HG03108 (cell line): ENCODE measurements around the gene C2CD4D.

Experiments used
- ATAC-seq: cut with Tn5 transposase; IDR thresholded peaks from one replicate; pipeline ENCODE4 v1.9.1; 2021; ENCODE audit warnings: moderate library complexity; ENCODE audit not compliant: unreplicated experiment

The C2CD4D gene

GRCh38 chr1:151815716-151816327 lies 23.8 kb downstream of the C2CD4D start:
- no peak for ATAC-seq

- no peak for ATAC-seq
Measured at GRCh38 chr1:151814971-151815545, 24.6 kb downstream of the C2CD4D start.

GRCh38 chr1:151814426-151814825 lies 25.2 kb downstream of the C2CD4D start:
- ATAC-seq: no peak

GRCh38 chr1:151813271-151813977 lies 26.2 kb downstream of the C2CD4D start:
- no peak for ATAC-seq

GRCh38 chr1:151811181-151811580 lies 28.4 kb downstream of the C2CD4D start:
- ATAC-seq: no peak

GRCh38 chr1:151809985-151810556 lies 29.5 kb downstream of the C2CD4D start:
- no peak for ATAC-seq

- ATAC-seq: no peak
Measured at GRCh38 chr1:151809290-151809984, 30.2 kb downstream of the C2CD4D start.

GRCh38 chr1:151807766-151808165 lies 31.9 kb downstream of the C2CD4D start:
- ATAC-seq: no peak

GRCh38 chr1:151807131-151807530 lies 32.5 kb downstream of the C2CD4D start:
- ATAC-seq: no peak

GRCh38 chr1:151806170-151806569 lies 33.5 kb downstream of the C2CD4D start:
- ATAC-seq: no peak

- ATAC-seq: no peak
Measured at GRCh38 chr1:151805066-151805820, 34.4 kb downstream of the C2CD4D start, which contains the start of gene LINGO4. Gene LINGO4 (minus strand): TSS chr1:151805419. CDS start chr1:151802704, 2,715 bp downstream.

- ATAC-seq: no peak
Measured at GRCh38 chr1:151803915-151804314, 35.7 kb downstream of the C2CD4D start.

GRCh38 chr1:151803164-151803563 lies 36.5 kb downstream of the C2CD4D start:
- no peak for ATAC-seq

GRCh38 chr1:151802372-151802771 lies 37.2 kb downstream of the C2CD4D start:
- no peak for ATAC-seq

- no peak for ATAC-seq
Measured at GRCh38 chr1:151801846-151802245, 37.8 kb downstream of the C2CD4D start.

GRCh38 chr1:151801310-151801820 lies 38.3 kb downstream of the C2CD4D start:
- ATAC-seq: no peak

- no peak for ATAC-seq
Measured at GRCh38 chr1:151800830-151801229, 38.8 kb downstream of the C2CD4D start.

GRCh38 chr1:151799179-151800022 lies 40.2 kb downstream of the C2CD4D start:
- ATAC-seq: no peak

GRCh38 chr1:151798571-151798970 lies 41.0 kb downstream of the C2CD4D start:
- ATAC-seq: no peak
